DMS79 (cell line): ENCODE results near the gene TMEM235.

Experiments used
- DNase-seq: peaks from one replicate; lab custom pipeline; 2025; lab: John Stamatoyannopoulos, UW

Gene TMEM235

GRCh38 chr17:78272181-78272913, 40.9 kb downstream of the TMEM235 start:
- DNase-seq: no peak

- DNase-seq: no peak
Observed at GRCh38 chr17:78272914-78273258, 41.5 kb downstream of the TMEM235 start.

- no peak for DNase-seq
Observed at GRCh38 chr17:78273813-78274212, 42.4 kb downstream of the TMEM235 start.

- DNase-seq: no peak
Observed at GRCh38 chr17:78275355-78275754, 43.9 kb downstream of the TMEM235 start.

GRCh38 chr17:78276098-78276887, 44.9 kb downstream of the TMEM235 start:
- DNase-seq: no peak

- DNase-seq: no peak
Observed at GRCh38 chr17:78278139-78278741, 46.8 kb downstream of the TMEM235 start.

GRCh38 chr17:78279360-78279990, 48.0 kb downstream of the TMEM235 start:
- DNase-seq: no peak

- no peak for DNase-seq
Observed at GRCh38 chr17:78281249-78281845, 49.9 kb downstream of the TMEM235 start.

- no peak for DNase-seq
Observed at GRCh38 chr17:78284146-78284545, 52.7 kb downstream of the TMEM235 start.

GRCh38 chr17:78289004-78289403, 57.6 kb downstream of the TMEM235 start:
- no peak for DNase-seq

- DNase-seq: peak; percentile 22
Observed at GRCh38 chr17:78289802-78290363, 58.5 kb downstream of the TMEM235 start.
